ENCODE data around the gene CCDC33. TPM values are rescaled to one million over a fixed set of nuclear protein-coding genes. Genes with fewer than 3 reads are reported as not detected.

CCDC33 gene
- total RNA-seq, 4 donors from 2014 or later: not detected

- no peaks in the 10 kb centered on the region for H3K4me1 ChIP-seq
- 67% methylated on average over 5 of the region's 7 CpGs for WGBS
- H3K27me3 ChIP-seq: peaks cover 0 to 72% (median 0%) of the 10 kb centered on the region in 4 donors
- no peak for TF ChIP-seq POLR2A (IDR thresholded peaks at IDR 0.05; ENCODE audit: low read depth)
- TF ChIP-seq EP300 (IDR thresholded peaks at IDR 0.05): no peak
- TF ChIP-seq POLR2AphosphoS5 (IDR thresholded peaks at IDR 0.05): no peak
- no peak for TF ChIP-seq CTCF (IDR thresholded peaks at IDR 0.05)
- no peak for DNase-seq (ENCODE audit: extremely low spot score)
- H3K4me3 ChIP-seq: no peak overlapping the region
- intact Hi-C loops (cut with DNase I): no loop called here
- no peaks in the 10 kb centered on the region for H3K9me3 ChIP-seq
- H3K36me3 ChIP-seq: no peaks in the 10 kb centered on the region
- H3K27ac ChIP-seq (replicated peaks in 1 of 4): no peak overlapping the region
These were observed 22.5 kb downstream of the CCDC33 start for GRCh38 chr15:74258456-74259291.

GRCh38 chr15:74259292-74259648, 23.1 kb downstream of the CCDC33 start:
- Histone ChIP-seq H3K27me3 (peaks cover 0 to 73% (median 0%) of the 10 kb centered on the region in 4 donors), H3K9me3 (no peaks in the 10 kb centered on the region), H3K4me1 (no peaks in the 10 kb centered on the region), H3K36me3 (no peaks in the 10 kb centered on the region), H3K27ac (replicated peaks in 1 of 4) (no peak overlapping the region), H3K4me3 (no peak overlapping the region)
- intact Hi-C loops (cut with DNase I): no loop called here
- no peak for DNase-seq (ENCODE audit: extremely low spot score)
- TF ChIP-seq POLR2A (IDR thresholded peaks at IDR 0.05; ENCODE audit: low read depth) (no peak), CTCF (IDR thresholded peaks at IDR 0.05) (no peak), POLR2AphosphoS5 (IDR thresholded peaks at IDR 0.05) (no peak), EP300 (IDR thresholded peaks at IDR 0.05) (no peak)
- 30% methylated on average over 2 of the region's 5 CpGs for WGBS

- peaks cover 0 to 73% (median 0%) of the 10 kb centered on the region in 4 donors for H3K27me3 ChIP-seq
These were observed 23.9 kb downstream of the CCDC33 start for GRCh38 chr15:74259821-74260607.

GRCh38 chr15:74261041-74261440, 24.9 kb downstream of the CCDC33 start:
- 83% methylated on average over 3 of the region's 3 CpGs for WGBS
- H3K27ac ChIP-seq (replicated peaks in 1 of 4): no peak overlapping the region
- H3K4me1 ChIP-seq: no peaks in the 10 kb centered on the region
- H3K27me3 ChIP-seq: peaks cover 0 to 73% (median 0%) of the 10 kb centered on the region in 4 donors
- H3K36me3 ChIP-seq: no peaks in the 10 kb centered on the region
- intact Hi-C loops (cut with DNase I): no loop called here
- H3K4me3 ChIP-seq: no peak overlapping the region
- no peak for DNase-seq (ENCODE audit: extremely low spot score)
- TF ChIP-seq POLR2AphosphoS5 (IDR thresholded peaks at IDR 0.05) (no peak), CTCF (IDR thresholded peaks at IDR 0.05) (no peak), POLR2A (IDR thresholded peaks at IDR 0.05; ENCODE audit: low read depth) (no peak), EP300 (IDR thresholded peaks at IDR 0.05) (no peak)
- no peaks in the 10 kb centered on the region for H3K9me3 ChIP-seq

More at GRCh38 chr15:74259821-74260607, 23.9 kb downstream of the CCDC33 start:
- Histone ChIP-seq H3K9me3 (no peaks in the 10 kb centered on the region), H3K4me1 (no peaks in the 10 kb centered on the region), H3K27ac (replicated peaks in 1 of 4) (no peak overlapping the region), H3K36me3 (no peaks in the 10 kb centered on the region), H3K4me3 (no peak overlapping the region)
- 77% methylated on average over 12 of the region's 12 CpGs for WGBS
- intact Hi-C loops (cut with DNase I): no loop called here
- DNase-seq (ENCODE audit: extremely low spot score): no peak
- TF ChIP-seq POLR2AphosphoS5 (IDR thresholded peaks at IDR 0.05) (no peak), CTCF (IDR thresholded peaks at IDR 0.05) (no peak), EP300 (IDR thresholded peaks at IDR 0.05) (no peak)
